Omental fat pad (tissue), 4 donors: ENCODE measurements around the gene UBE2I. TPM values are rescaled to one million over a fixed set of nuclear protein-coding genes. Genes with fewer than 3 reads are reported as not detected.

ENCODE experiments used
- ATAC-seq: fragments of 150-250 bp; one replicate; pipeline ENCODE4 v1.9.1; 2016; ENCODE audit warnings: mild to moderate bottlenecking, moderate library complexity; ENCODE audit not compliant: low FRiP score
- DNase-seq: peaks from one replicate; pipeline ENCODE4 v3.0.0-alpha.2; 2019; ENCODE audit warnings: low spot score
- total RNA-seq, 4 donors: library from RNA; depleted of rRNA; stranded (reverse); fragments of >200 nt; gene quantifications; one replicate each; pipeline ENCODE4 v1.1.0, GENCODE V29; 2016
- TF ChIP-seq, protein P1 (sequence below), 3 donors: fragments of 450-650 bp; IDR thresholded peaks; one replicate each; pipeline ENCODE4 v1.5.1; 2016 to 2017; ENCODE audit warnings: antibody characterized with exemption in 3 of 3, mild to moderate bottlenecking in 3 of 3, moderate library complexity in 2 of 3

UBE2I gene
- total RNA-seq, 4 donors from 2014 or later = 50.9 to 94.9 (median 72.5) TPM

DNA sequence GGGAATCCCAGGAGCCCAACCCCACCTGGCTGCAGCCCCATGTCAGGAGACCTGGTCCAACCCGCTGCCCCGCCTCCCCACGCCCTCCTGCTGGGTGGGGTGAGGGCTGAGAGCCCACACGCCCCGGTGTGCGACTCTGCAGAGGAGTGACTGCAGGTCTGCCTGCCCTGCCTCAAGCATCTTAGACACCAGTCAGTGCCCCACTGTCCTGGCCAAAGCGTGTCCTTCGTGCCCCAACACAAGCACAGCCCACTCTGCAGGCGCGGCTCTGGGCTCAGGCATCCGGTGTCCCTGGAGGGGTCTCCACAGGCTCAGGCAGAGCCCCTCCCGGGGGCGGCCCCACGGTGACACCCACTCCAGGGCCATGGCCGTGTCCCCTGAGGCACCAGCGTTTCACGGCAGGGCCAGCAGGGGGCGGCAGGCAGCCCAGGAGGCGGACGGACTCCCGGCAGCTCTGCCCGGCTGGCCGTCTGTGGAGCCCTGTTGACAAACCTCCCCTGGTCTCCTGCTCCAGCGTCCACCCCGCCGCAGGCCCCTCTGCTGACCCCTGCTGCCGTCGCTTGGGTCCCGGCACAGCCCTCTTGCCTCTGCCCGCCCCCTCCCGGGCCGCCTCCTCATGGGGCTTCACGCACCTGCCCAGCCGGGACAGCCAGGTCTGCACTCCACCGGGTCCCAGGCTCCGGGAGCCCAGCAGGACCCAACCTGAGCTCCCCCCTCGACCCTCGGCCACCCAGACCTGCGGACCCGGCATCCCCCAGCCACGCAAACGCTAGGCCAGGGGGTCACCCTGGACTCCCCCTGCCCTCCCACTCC is 8.6 kb upstream of the UBE2I start:
- ATAC-seq = peak; percentile 34
- no peak for DNase-seq
- TF ChIP-seq, protein P1, sequence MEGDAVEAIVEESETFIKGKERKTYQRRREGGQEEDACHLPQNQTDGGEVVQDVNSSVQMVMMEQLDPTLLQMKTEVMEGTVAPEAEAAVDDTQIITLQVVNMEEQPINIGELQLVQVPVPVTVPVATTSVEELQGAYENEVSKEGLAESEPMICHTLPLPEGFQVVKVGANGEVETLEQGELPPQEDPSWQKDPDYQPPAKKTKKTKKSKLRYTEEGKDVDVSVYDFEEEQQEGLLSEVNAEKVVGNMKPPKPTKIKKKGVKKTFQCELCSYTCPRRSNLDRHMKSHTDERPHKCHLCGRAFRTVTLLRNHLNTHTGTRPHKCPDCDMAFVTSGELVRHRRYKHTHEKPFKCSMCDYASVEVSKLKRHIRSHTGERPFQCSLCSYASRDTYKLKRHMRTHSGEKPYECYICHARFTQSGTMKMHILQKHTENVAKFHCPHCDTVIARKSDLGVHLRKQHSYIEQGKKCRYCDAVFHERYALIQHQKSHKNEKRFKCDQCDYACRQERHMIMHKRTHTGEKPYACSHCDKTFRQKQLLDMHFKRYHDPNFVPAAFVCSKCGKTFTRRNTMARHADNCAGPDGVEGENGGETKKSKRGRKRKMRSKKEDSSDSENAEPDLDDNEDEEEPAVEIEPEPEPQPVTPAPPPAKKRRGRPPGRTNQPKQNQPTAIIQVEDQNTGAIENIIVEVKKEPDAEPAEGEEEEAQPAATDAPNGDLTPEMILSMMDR (IDR thresholded peaks at IDR 0.05) = peak in 1 of 3 donors; percentile 35

DNA sequence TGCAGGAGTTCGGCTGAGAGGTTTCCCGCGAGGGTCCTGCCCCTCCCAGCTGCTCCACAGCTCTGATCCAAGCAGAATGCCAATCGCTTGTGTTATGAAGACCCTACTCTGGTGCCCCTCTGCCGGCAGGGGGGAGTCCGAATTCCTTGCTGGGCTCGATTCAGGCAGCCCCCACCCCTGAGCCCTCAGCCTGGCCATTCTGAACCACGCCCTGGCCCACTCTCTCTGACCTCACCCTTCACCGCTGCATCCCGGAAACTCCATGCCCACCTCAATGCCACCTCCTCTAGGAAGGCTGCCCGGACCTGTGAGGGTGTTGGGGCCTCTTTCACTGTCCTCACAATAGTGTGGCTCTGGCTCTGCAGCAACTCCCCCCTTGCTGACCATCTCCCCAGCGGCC is 7.9 kb upstream of the UBE2I start:
- no peak for DNase-seq
- TF ChIP-seq, protein P1 (IDR thresholded peaks at IDR 0.05) = no peak
- no peak for ATAC-seq

DNA sequence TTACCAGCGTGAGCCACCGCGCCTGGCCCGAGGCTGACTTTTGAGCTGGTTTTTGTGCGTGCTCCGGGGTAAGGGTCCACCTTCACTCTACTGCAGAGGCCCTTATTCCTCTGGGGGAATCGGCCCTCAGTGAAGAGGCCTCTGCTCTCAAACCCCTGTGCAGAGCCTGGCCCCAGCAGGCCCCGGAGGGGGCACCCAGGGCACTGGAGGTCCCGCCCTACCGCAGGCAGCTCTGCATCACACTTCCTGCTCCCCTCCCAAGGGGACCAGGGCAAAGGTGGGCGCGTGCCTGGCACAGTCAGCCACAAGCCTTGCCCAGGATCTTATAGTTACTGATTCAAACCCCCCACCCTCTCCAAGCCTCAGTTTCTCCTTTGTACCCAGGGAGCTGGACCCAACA is 3.6 kb upstream of the UBE2I start:
- ATAC-seq (no peak), DNase-seq (no peak)
- TF ChIP-seq, protein P1 (IDR thresholded peaks at IDR 0.05) = no peak

DNA sequence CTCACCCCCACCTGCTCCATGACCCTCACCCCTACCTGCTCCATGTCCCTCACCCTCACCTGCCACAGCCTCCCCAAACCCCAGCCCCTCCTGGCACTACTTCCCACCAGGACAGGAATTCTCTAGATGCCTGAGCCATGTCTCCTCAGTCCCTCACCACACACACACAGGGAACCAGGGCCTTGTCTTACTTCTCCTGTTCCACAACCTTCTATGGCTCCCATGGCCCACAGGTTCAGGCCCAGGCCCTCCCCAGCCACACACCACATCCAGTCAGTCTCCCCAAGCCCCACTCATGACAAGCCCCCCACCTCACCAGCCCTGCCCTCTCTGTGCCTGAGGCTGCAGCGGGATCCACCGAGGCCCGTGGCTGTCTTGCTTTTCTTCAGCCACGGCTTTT is 3.1 kb upstream of the UBE2I start:
- TF ChIP-seq, protein P1 (IDR thresholded peaks at IDR 0.05) = no peak
- ATAC-seq (no peak), DNase-seq (no peak)

DNA sequence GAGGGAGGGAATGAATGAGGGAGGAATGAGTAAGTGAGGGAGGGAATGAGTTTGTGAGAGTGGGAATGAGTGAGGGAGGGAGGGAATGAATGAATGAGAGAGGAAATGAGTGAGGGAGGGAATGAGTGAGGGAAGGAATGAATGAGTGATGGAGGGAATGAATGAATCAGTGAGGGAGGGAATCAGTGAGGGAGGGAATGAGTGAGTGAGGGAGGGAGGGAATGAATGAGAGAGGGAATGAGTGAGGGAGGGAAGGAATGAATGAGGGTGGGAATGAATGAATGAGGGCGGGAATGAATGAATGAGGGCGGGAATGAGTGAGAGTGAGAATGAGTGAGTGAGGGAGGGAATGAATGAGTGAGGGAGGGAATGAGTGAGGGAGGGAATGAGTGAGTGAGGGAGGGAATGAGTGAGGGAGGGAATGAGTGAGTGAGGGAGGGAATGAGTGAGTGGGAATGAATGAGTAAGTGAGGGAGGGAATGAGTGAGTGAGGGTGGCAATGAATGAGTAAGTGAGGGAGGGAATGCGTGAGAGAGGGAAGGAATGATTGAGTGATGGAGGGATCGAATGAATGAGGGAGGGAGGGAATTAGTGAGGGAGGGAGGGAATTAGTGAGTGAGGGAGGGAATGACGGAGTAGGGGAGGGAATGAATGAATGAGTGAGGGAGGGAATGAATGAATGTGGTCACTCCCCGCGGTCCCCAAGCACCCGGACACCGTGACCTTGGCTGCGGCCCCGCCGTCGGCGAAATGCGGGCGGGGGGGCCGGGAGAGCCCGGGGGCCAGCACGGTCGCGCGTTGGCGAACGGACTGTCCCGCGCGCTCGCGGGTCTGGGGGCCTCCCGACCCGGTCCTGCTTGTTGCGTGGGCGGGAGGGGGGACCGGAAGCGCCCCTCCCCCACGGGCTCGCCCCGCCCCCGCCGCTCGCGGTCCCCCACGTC is 1.1 kb upstream of the UBE2I start:
- TF ChIP-seq, protein P1 (IDR thresholded peaks at IDR 0.05) = no peak
- DNase-seq (no peak), ATAC-seq (peak; percentile 24)

DNA sequence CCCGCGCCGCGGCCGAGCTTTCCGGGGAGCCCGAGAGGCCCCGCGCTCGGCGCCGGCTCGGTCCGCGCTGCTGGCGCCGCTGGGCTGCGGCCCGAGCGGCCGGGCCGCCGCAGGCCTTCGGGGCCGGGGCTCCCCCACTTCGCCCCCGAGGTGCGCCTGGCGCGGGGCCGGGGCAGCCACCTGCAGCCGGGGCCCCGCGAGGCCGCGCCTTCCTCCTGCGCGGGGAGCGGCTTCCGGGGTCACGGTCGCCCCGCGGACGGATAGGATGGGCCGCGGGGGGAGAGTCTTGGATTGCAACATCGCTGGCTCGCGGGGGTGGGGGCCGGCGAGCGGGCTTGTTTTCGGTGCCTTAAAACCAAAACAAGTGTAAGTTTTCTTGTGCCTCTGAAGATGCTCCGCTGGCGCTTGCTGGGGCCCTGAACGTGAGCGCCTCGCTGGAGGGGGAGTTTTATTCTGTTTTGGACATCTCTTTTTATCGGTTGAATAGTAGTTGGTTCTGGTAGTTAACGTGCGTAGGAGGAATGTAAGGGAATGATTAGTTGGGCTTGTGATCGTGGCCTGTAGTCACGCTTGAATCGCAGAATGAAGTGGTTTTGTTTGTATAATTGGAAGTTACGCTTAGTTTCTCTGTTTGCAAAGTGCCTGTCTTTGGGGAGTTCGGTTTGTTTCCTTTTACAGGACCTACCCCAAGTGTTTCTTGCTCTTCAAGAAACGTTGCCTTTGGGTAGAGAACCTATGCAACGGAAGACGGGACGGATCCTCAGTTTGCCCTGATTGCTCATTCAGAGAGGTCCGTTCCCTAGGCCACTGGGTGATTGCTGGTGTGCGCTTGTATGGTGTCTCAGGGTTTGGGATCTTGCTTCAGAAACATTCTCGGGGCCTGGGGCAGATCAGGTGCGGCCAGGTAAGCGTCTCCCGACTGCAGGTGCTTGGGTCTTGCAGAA is 724 bp downstream of the UBE2I start:
- DNase-seq (peak; percentile 56), ATAC-seq (peak; percentile 27)
- TF ChIP-seq, protein P1 (IDR thresholded peaks at IDR 0.05) = no peak
